Measurements from ENCODE around the gene SHD. TPM values are rescaled to one million over a fixed set of nuclear protein-coding genes. Genes with fewer than 3 reads are reported as not detected.

SHD gene
- total and polyA plus RNA-seq, 2 of the 13 experiments (the other 11 are each of a cell fraction or from before 2014, with no cell fraction given), result 0.11 to 0.20 TPM

- ChIA-PET CTCF (ENCODE audit: low intra/inter-chr PET ratio, low total read pairs) (no interaction called here), POLR2A (interaction anchor here (0.8 kb wide), 1 partner anchor 25 kb away, joined by 3 read pairs; no protein-coding TSS in a partner anchor)
- ATAC-seq, result no peak
- Histone ChIP-seq H3K9me3 (ENCODE audit: low read length) (no peaks in the 10 kb centered on the region), H3K27me3 (ENCODE audit: control insufficient read depth in 1 of 2, insufficient read depth in 2 of 2, low read length in 2 of 2) (0 out of 5 replicates have a peak, but pooled peaks cover 0 to 1% of the 10 kb centered on the region in 2 experiments), H3K79me2 (ENCODE audit: insufficient read depth, low read length) (no peaks in the 10 kb centered on the region), H3K4me1 (ENCODE audit: insufficient read depth, low read length) (peaks cover 15% of the 10 kb centered on the region), H2AFZ (ENCODE audit: low read length) (no peak overlapping the region), H3K4me3 (replicated peaks in 1 of 3; ENCODE audit: insufficient read depth in 1 of 3, low read depth in 2 of 3, low read length in 3 of 3) (no peak overlapping the region), H3K27ac (ENCODE audit: extremely low read length, insufficient read depth, low read length) (no peak overlapping the region), H4K20me1 (ENCODE audit: insufficient read depth, low read length) (no peaks in the 10 kb centered on the region), H3K36me3 (replicated peaks in 1 of 2; ENCODE audit: control insufficient read depth in 1 of 2, insufficient read depth in 2 of 2, low read length in 2 of 2) (no peaks in the 10 kb centered on the region), H3K9ac (ENCODE audit: insufficient read depth, low read depth, low read length) (no peak overlapping the region), H3K4me2 (ENCODE audit: low read depth, low read length) (no peak overlapping the region; the same call in 1 of the 2 replicates)
- 46% methylated on average over 7 of the region's 9 CpGs for WGBS (ENCODE audit: low lambda C conversion rate)
- intact Hi-C loops (cut with micrococcal nuclease; ENCODE audit: unreplicated experiment) (no loop called here), in situ Hi-C loops (cut with HindIII; ENCODE audit: extremely low pct_ligation_motif_present, low pct_unique_long_range_greater_than_20kb) (no loop called here)
- BruUV-seq (replicated peaks), result no TSS peak
- FAIRE-seq, result no peak
- no peak for TF ChIP-seq ATM (IDR thresholded peaks at IDR 0.05; ENCODE audit: borderline replicate concordance)
- no peak for TF ChIP-seq ZKSCAN5 (CRISPR knock-in tag; IDR thresholded peaks at IDR 0.05)
- no peak for TF ChIP-seq U2AF1 (optimal IDR thresholded peaks at IDR 0.05; ENCODE audit: low read depth, low read length)
- TF ChIP-seq ZNF563 (CRISPR knock-in tag; IDR thresholded peaks at IDR 0.05), result no peak
- TF ChIP-seq ZNF879 (CRISPR knock-in tag; IDR thresholded peaks at IDR 0.05), result no peak
- no peak for TF ChIP-seq MIXL1 (CRISPR knock-in tag; IDR thresholded peaks at IDR 0.05)
- no peak for TF ChIP-seq ETV5 (CRISPR knock-in tag; IDR thresholded peaks at IDR 0.05; ENCODE audit: borderline replicate concordance)
- no peak for TF ChIP-seq KAT7 (CRISPR knock-in tag; IDR thresholded peaks at IDR 0.05; ENCODE audit: borderline replicate concordance)
- no peak for TF ChIP-seq SIX4 (CRISPR knock-in tag; IDR thresholded peaks at IDR 0.05)
- TF ChIP-seq GTF3A (CRISPR knock-in tag; conservative IDR thresholded peaks at IDR 0.05), result no peak
- no peak for TF ChIP-seq HOXA3 (CRISPR knock-in tag; IDR thresholded peaks at IDR 0.05)
- DNase-seq (ENCODE audit: low spot score), result no peak
These were observed 37.9 kb downstream of the SHD start for GRCh38 chr19:4316956-4317355.

DNA sequence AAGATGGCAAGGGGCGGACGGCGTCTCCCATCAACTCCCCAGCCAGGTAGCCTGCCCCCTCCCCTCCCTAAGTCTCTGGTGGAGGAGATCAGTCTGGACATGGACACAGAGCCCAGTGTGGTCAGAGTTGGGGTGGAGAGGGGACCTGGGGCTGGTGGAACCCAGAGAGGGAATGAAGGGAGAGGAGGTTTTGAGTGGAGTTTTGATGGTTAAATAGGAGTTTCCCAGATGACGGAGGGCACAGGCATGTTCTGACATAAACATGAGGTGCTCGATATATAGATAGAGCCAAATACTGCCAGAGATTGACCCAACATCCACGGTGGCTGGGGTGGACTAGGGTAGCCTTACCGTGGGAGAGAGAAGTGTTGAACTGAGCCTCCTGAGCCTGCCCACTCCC, 39.4 kb downstream of the SHD start:
- 0 out of 5 replicates have a peak, but pooled peaks cover 0 to 1% of the 10 kb centered on the region in 2 experiments for H3K27me3 ChIP-seq (ENCODE audit: control insufficient read depth in 1 of 2, insufficient read depth in 2 of 2, low read length in 2 of 2)
- no peak overlapping the region for H2AFZ ChIP-seq (ENCODE audit: low read length)
- DNase-seq (ENCODE audit: low spot score) (no peak), ATAC-seq (no peak), FAIRE-seq (no peak)
- ChIA-PET POLR2A (interaction anchor here (3.0 kb wide), 1 partner anchor 8 kb away, joined by 17 read pairs; no protein-coding TSS in a partner anchor), CTCF (ENCODE audit: low intra/inter-chr PET ratio, low total read pairs) (no interaction called here)
- no peak overlapping the region for H3K4me3 ChIP-seq (replicated peaks in 1 of 3; ENCODE audit: insufficient read depth in 1 of 3, low read depth in 2 of 3, low read length in 3 of 3)
- BruUV-seq (replicated peaks), result no TSS peak
- H3K36me3 ChIP-seq (replicated peaks in 1 of 2; ENCODE audit: control insufficient read depth in 1 of 2, insufficient read depth in 2 of 2, low read length in 2 of 2), result no peaks in the 10 kb centered on the region
- in situ Hi-C loops (cut with HindIII; ENCODE audit: extremely low pct_ligation_motif_present, low pct_unique_long_range_greater_than_20kb) (no loop called here), intact Hi-C loops (cut with micrococcal nuclease; ENCODE audit: unreplicated experiment) (no loop called here)
- WGBS (ENCODE audit: low lambda C conversion rate), result 48% methylated on average over 7 of the region's 7 CpGs
- no peaks in the 10 kb centered on the region for H3K79me2 ChIP-seq (ENCODE audit: insufficient read depth, low read length)
- H3K27ac ChIP-seq (ENCODE audit: extremely low read length, insufficient read depth, low read length), result no peak overlapping the region
- H4K20me1 ChIP-seq (ENCODE audit: insufficient read depth, low read length), result no peaks in the 10 kb centered on the region
- H3K9me3 ChIP-seq (ENCODE audit: low read length), result no peaks in the 10 kb centered on the region
- H3K9ac ChIP-seq (ENCODE audit: insufficient read depth, low read depth, low read length), result no peak overlapping the region
- H3K4me2 ChIP-seq (ENCODE audit: low read depth, low read length), result no peak overlapping the region
- peaks cover 14% of the 10 kb centered on the region for H3K4me1 ChIP-seq (ENCODE audit: insufficient read depth, low read length)
- TF ChIP-seq ZNF768 (CRISPR knock-in tag; IDR thresholded peaks at IDR 0.05) (no peak), ZSCAN12 (CRISPR knock-in tag; IDR thresholded peaks at IDR 0.05) (no peak), KDM5A (IDR thresholded peaks at IDR 0.05; ENCODE audit: borderline replicate concordance, low read length) (no peak), POGZ (CRISPR knock-in tag; IDR thresholded peaks at IDR 0.05) (no peak), ELF3 (CRISPR knock-in tag; IDR thresholded peaks at IDR 0.05) (no peak), DNMT1 (CRISPR knock-in tag; IDR thresholded peaks at IDR 0.05) (no peak), SNAPC5 (CRISPR knock-in tag; IDR thresholded peaks at IDR 0.05; ENCODE audit: borderline replicate concordance) (no peak)
- TF ChIP-seq, protein P1, sequence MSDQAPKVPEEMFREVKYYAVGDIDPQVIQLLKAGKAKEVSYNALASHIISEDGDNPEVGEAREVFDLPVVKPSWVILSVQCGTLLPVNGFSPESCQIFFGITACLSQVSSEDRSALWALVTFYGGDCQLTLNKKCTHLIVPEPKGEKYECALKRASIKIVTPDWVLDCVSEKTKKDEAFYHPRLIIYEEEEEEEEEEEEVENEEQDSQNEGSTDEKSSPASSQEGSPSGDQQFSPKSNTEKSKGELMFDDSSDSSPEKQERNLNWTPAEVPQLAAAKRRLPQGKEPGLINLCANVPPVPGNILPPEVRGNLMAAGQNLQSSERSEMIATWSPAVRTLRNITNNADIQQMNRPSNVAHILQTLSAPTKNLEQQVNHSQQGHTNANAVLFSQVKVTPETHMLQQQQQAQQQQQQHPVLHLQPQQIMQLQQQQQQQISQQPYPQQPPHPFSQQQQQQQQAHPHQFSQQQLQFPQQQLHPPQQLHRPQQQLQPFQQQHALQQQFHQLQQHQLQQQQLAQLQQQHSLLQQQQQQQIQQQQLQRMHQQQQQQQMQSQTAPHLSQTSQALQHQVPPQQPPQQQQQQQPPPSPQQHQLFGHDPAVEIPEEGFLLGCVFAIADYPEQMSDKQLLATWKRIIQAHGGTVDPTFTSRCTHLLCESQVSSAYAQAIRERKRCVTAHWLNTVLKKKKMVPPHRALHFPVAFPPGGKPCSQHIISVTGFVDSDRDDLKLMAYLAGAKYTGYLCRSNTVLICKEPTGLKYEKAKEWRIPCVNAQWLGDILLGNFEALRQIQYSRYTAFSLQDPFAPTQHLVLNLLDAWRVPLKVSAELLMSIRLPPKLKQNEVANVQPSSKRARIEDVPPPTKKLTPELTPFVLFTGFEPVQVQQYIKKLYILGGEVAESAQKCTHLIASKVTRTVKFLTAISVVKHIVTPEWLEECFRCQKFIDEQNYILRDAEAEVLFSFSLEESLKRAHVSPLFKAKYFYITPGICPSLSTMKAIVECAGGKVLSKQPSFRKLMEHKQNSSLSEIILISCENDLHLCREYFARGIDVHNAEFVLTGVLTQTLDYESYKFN (CRISPR knock-in tag; conservative IDR thresholded peaks at IDR 0.05), result no peak
